ENCODE measurements around the gene NPW.

Gene NPW

GRCh38 chr16:1993731-1994131, 25.9 kb upstream of the NPW start:
- H3K4me1 ChIP-seq (ENCODE audit: control insufficient read depth, insufficient read depth, low read length, unreplicated experiment): peaks cover 25% of the 10 kb centered on the region
- H3K36me3 ChIP-seq (ENCODE audit: insufficient read depth, low read length): no peaks in the 10 kb centered on the region
- no peaks in the 10 kb centered on the region for H3K79me2 ChIP-seq (ENCODE audit: control insufficient read depth, insufficient read depth, low read length, unreplicated experiment)
- H3K4me3 ChIP-seq (ENCODE audit: low read depth, low read length): no peak overlapping the region
- no peak overlapping the region for H3K27ac ChIP-seq (ENCODE audit: low read depth, low read length)
- H3K27me3 ChIP-seq (ENCODE audit: insufficient read depth, low read length): peaks cover 24% of the 10 kb centered on the region
- H2AFZ ChIP-seq (ENCODE audit: low read length, unreplicated experiment): no peak overlapping the region

GRCh38 chr16:1997494-1998359, 21.9 kb upstream of the NPW start:
- H3K36me3 ChIP-seq (ENCODE audit: insufficient read depth, low read length): peaks cover 12% of the 10 kb centered on the region; the same call in 1 of the 2 replicates
- no peaks in the 10 kb centered on the region for H3K79me2 ChIP-seq (ENCODE audit: control insufficient read depth, insufficient read depth, low read length, unreplicated experiment)
- no peaks in the 10 kb centered on the region for H3K27me3 ChIP-seq (ENCODE audit: insufficient read depth, low read length)
- H2AFZ ChIP-seq (ENCODE audit: low read length, unreplicated experiment): no peak overlapping the region
- no peak overlapping the region for H3K4me3 ChIP-seq (ENCODE audit: low read depth, low read length)
- peaks cover 17% of the 10 kb centered on the region for H3K4me1 ChIP-seq (ENCODE audit: control insufficient read depth, insufficient read depth, low read length, unreplicated experiment)
- H3K27ac ChIP-seq (ENCODE audit: low read depth, low read length): no peak overlapping the region

GRCh38 chr16:1998360-1998835, 21.2 kb upstream of the NPW start:
- no peak overlapping the region for H2AFZ ChIP-seq (ENCODE audit: low read length, unreplicated experiment)
- H3K27ac ChIP-seq (ENCODE audit: low read depth, low read length): no peak overlapping the region
- peaks cover 15% of the 10 kb centered on the region; the same call in 1 of the 2 replicates for H3K36me3 ChIP-seq (ENCODE audit: insufficient read depth, low read length)
- no peaks in the 10 kb centered on the region for H3K27me3 ChIP-seq (ENCODE audit: insufficient read depth, low read length)
- peaks cover 14% of the 10 kb centered on the region for H3K4me1 ChIP-seq (ENCODE audit: control insufficient read depth, insufficient read depth, low read length, unreplicated experiment)
- H3K79me2 ChIP-seq (ENCODE audit: control insufficient read depth, insufficient read depth, low read length, unreplicated experiment): peaks cover 6% of the 10 kb centered on the region
- no peak overlapping the region for H3K4me3 ChIP-seq (ENCODE audit: low read depth, low read length)

- Histone ChIP-seq H3K4me3 (ENCODE audit: low read depth, low read length) (no peak overlapping the region), H3K36me3 (ENCODE audit: insufficient read depth, low read length) (peaks cover 15% of the 10 kb centered on the region; the same call in 1 of the 2 replicates), H3K79me2 (ENCODE audit: control insufficient read depth, insufficient read depth, low read length, unreplicated experiment) (peaks cover 11% of the 10 kb centered on the region), H3K27me3 (ENCODE audit: insufficient read depth, low read length) (no peaks in the 10 kb centered on the region), H3K4me1 (ENCODE audit: control insufficient read depth, insufficient read depth, low read length, unreplicated experiment) (peaks cover 13% of the 10 kb centered on the region), H3K27ac (ENCODE audit: low read depth, low read length) (no peak overlapping the region), H2AFZ (ENCODE audit: low read length, unreplicated experiment) (no peak overlapping the region)
Measured at GRCh38 chr16:1998852-1999801, 20.5 kb upstream of the NPW start.

GRCh38 chr16:1999866-2000514, 19.6 kb upstream of the NPW start:
- Histone ChIP-seq H3K36me3 (ENCODE audit: insufficient read depth, low read length) (peaks cover 15% of the 10 kb centered on the region; the same call in 1 of the 2 replicates), H3K79me2 (ENCODE audit: control insufficient read depth, insufficient read depth, low read length, unreplicated experiment) (peaks cover 20% of the 10 kb centered on the region), H2AFZ (ENCODE audit: low read length, unreplicated experiment) (no peak overlapping the region), H3K27ac (ENCODE audit: low read depth, low read length) (no peak overlapping the region), H3K4me3 (ENCODE audit: low read depth, low read length) (no peak overlapping the region), H3K4me1 (ENCODE audit: control insufficient read depth, insufficient read depth, low read length, unreplicated experiment) (peaks cover 19% of the 10 kb centered on the region), H3K27me3 (ENCODE audit: insufficient read depth, low read length) (no peaks in the 10 kb centered on the region)

- no peak overlapping the region for H3K27ac ChIP-seq (ENCODE audit: low read depth, low read length)
- H3K79me2 ChIP-seq (ENCODE audit: control insufficient read depth, insufficient read depth, low read length, unreplicated experiment): peaks cover 31% of the 10 kb centered on the region
- H2AFZ ChIP-seq (ENCODE audit: low read length, unreplicated experiment): no peak overlapping the region
- H3K4me1 ChIP-seq (ENCODE audit: control insufficient read depth, insufficient read depth, low read length, unreplicated experiment): peaks cover 19% of the 10 kb centered on the region
- H3K36me3 ChIP-seq (ENCODE audit: insufficient read depth, low read length): peaks cover 15% of the 10 kb centered on the region; the same call in 1 of the 2 replicates
- H3K4me3 ChIP-seq (ENCODE audit: low read depth, low read length): no peak overlapping the region
- H3K27me3 ChIP-seq (ENCODE audit: insufficient read depth, low read length): no peaks in the 10 kb centered on the region
Measured at GRCh38 chr16:2001035-2001434, 18.6 kb upstream of the NPW start.

- no peak overlapping the region for H3K4me3 ChIP-seq (ENCODE audit: low read depth, low read length)
- H3K36me3 ChIP-seq (ENCODE audit: insufficient read depth, low read length): peaks cover 15% of the 10 kb centered on the region; the same call in 1 of the 2 replicates
- no peak overlapping the region for H3K27ac ChIP-seq (ENCODE audit: low read depth, low read length)
- H3K4me1 ChIP-seq (ENCODE audit: control insufficient read depth, insufficient read depth, low read length, unreplicated experiment): peaks cover 19% of the 10 kb centered on the region
- no peak overlapping the region for H2AFZ ChIP-seq (ENCODE audit: low read length, unreplicated experiment)
- H3K79me2 ChIP-seq (ENCODE audit: control insufficient read depth, insufficient read depth, low read length, unreplicated experiment): peaks cover 37% of the 10 kb centered on the region
- H3K27me3 ChIP-seq (ENCODE audit: insufficient read depth, low read length): no peaks in the 10 kb centered on the region
Measured at GRCh38 chr16:2001456-2002355, 17.9 kb upstream of the NPW start.

GRCh38 chr16:2002406-2003230, 17.0 kb upstream of the NPW start:
- H3K36me3 ChIP-seq (ENCODE audit: insufficient read depth, low read length): peaks cover 15% of the 10 kb centered on the region; the same call in 1 of the 2 replicates
- H3K4me3 ChIP-seq (ENCODE audit: low read depth, low read length): no peak overlapping the region
- H3K79me2 ChIP-seq (ENCODE audit: control insufficient read depth, insufficient read depth, low read length, unreplicated experiment): peaks cover 46% of the 10 kb centered on the region

GRCh38 chr16:2003231-2003826, 16.3 kb upstream of the NPW start:
- Histone ChIP-seq H2AFZ (ENCODE audit: low read length, unreplicated experiment) (no peak overlapping the region), H3K27ac (ENCODE audit: low read depth, low read length) (no peak overlapping the region), H3K36me3 (ENCODE audit: insufficient read depth, low read length) (peaks cover 15% of the 10 kb centered on the region; the same call in 1 of the 2 replicates), H3K4me1 (ENCODE audit: control insufficient read depth, insufficient read depth, low read length, unreplicated experiment) (peaks cover 23% of the 10 kb centered on the region), H3K27me3 (ENCODE audit: insufficient read depth, low read length) (no peaks in the 10 kb centered on the region), H3K4me3 (ENCODE audit: low read depth, low read length) (no peak overlapping the region), H3K79me2 (ENCODE audit: control insufficient read depth, insufficient read depth, low read length, unreplicated experiment) (peaks cover 54% of the 10 kb centered on the region)

More at GRCh38 chr16:2002406-2003230, 17.0 kb upstream of the NPW start:
- Histone ChIP-seq H3K27ac (ENCODE audit: low read depth, low read length) (no peak overlapping the region), H2AFZ (ENCODE audit: low read length, unreplicated experiment) (no peak overlapping the region), H3K27me3 (ENCODE audit: insufficient read depth, low read length) (no peaks in the 10 kb centered on the region), H3K4me1 (ENCODE audit: control insufficient read depth, insufficient read depth, low read length, unreplicated experiment) (peaks cover 24% of the 10 kb centered on the region)
